HepG2 (cell line): Measurements from ENCODE around the gene HTR3C. TPM values are rescaled to one million over a fixed set of nuclear protein-coding genes. Genes with fewer than 3 reads are reported as not detected.
A peak's percentile ranks its signal among the peaks of the same experiment; 100 is the strongest.

Source experiments
- ATAC-seq: fragments of 200-7000 bp; cut with Tn5 transposase; 3 replicates; pipeline ENCODE4 v1.9.1; 2020; ENCODE audit warnings: mild to moderate bottlenecking, moderate library complexity
- BruUV-seq: library from RNA; stranded (reverse); fragments of 400-500 nt; replicated peaks from 2 replicates; lab custom pipeline; 2021; lab: Mats Ljungman, UMichigan
- CTCF ChIA-PET: fragments of 300-600 bp; formaldehyde crosslinking; extraction: SDS; loops from one replicate; lab custom pipeline; 2021; ENCODE audit warnings: low total read pairs, inconsistent platforms, low intra/inter-chr PET ratio; lab: Yijun Ruan, JAX
- POLR2A ChIA-PET: fragments of 350-600 bp; sonication (Branson Sonifier 250); formaldehyde crosslinking; loops from one replicate; lab custom pipeline; 2020; ENCODE audit warnings: antibody characterized with exemption, inconsistent platforms; lab: Yijun Ruan, JAX
- DNase-seq: peaks from one replicate; pipeline ENCODE4 v3.0.0-alpha.2; 2015; ENCODE audit warnings: low spot score
- FAIRE-seq: peaks from 3 replicates; lab custom pipeline; 2011; peaks lifted over from hg19 to GRCh38; lab: Jason Lieb, UNC
- H2AFZ ChIP-seq: one replicate; pipeline ENCODE4 v1.6.1; 2011; ENCODE audit warnings: low read length, inconsistent platforms
- H3K27ac ChIP-seq: fragments of 300-600 bp; 3 replicates; pipeline ENCODE4 v1.8.0; 2011; ENCODE audit warnings: mixed run types, mild to moderate bottlenecking, mixed read lengths, low read length, inconsistent platforms; ENCODE audit not compliant: insufficient read depth; ENCODE audit errors: extremely low read length
- H3K27me3 ChIP-seq, 2 experiments: fragments of 200-600 bp in 1 of 2; 2 replicates in 1 of 2; 3 replicates in 1 of 2; pipeline versions ENCODE4 v1.6.0 to v1.8.0; 2011; ENCODE audit warnings: low read length in 2 of 2, mild to moderate bottlenecking in 2 of 2, moderate library complexity in 2 of 2, inconsistent platforms in 1 of 2; ENCODE audit not compliant: insufficient read depth in 2 of 2, control insufficient read depth in 1 of 2
- H3K36me3 ChIP-seq, 2 experiments: fragments of 200-600 bp in 1 of 2; replicated peaks in 1 of 2; 2 replicates in 1 of 2; 3 replicates in 1 of 2; pipeline versions ENCODE4 v1.5.1 to v1.8.0; 2011; ENCODE audit warnings: low read length in 2 of 2, inconsistent platforms in 1 of 2; ENCODE audit not compliant: insufficient read depth in 2 of 2, control insufficient read depth in 1 of 2
- H3K4me1 ChIP-seq: 2 replicates; pipeline ENCODE4 v1.5.1; 2012; ENCODE audit warnings: low read length, inconsistent platforms; ENCODE audit not compliant: insufficient read depth
- H3K4me2 ChIP-seq: 2 replicates; pipeline ENCODE4 v1.6.0; 2011; ENCODE audit warnings: low read depth, low read length, inconsistent platforms
- H3K4me3 ChIP-seq, 3 experiments: fragments of 200-600 bp in 1 of 3; sonication (generic), shearing (Covaris generic) in 1 of 3; replicated peaks in 1 of 3; 2 replicates each; pipeline ENCODE4 v1.5.1; 2011 to 2016; ENCODE audit warnings: low read length in 3 of 3, inconsistent platforms in 2 of 3, low read depth in 2 of 3, mild to moderate bottlenecking in 2 of 3, control low read depth in 1 of 3, mixed read lengths in 1 of 3; ENCODE audit not compliant: insufficient read depth in 1 of 3
- H3K79me2 ChIP-seq: one replicate; pipeline ENCODE4 v1.6.1; 2011; ENCODE audit warnings: low read length, inconsistent platforms; ENCODE audit not compliant: insufficient read depth
- H3K9ac ChIP-seq: 2 replicates; pipeline ENCODE4 v1.6.0; 2011; ENCODE audit warnings: mild to moderate bottlenecking, low read depth, low read length, inconsistent platforms; ENCODE audit not compliant: insufficient read depth
- H3K9me3 ChIP-seq: 2 replicates; pipeline ENCODE4 v1.5.1; 2012; ENCODE audit warnings: mild to moderate bottlenecking, low read length
- H4K20me1 ChIP-seq: 2 replicates; pipeline ENCODE4 v1.6.0; 2011; ENCODE audit warnings: inconsistent platforms, mild to moderate bottlenecking, low read length, moderate library complexity; ENCODE audit not compliant: insufficient read depth
- CCAR2 ChIP-seq: fragments of 200-400 bp; formaldehyde crosslinking; optimal IDR thresholded peaks from 2 replicates; pipeline ENCODE3; 2018; ENCODE audit warnings: low read depth, mild to moderate bottlenecking, low read length, moderate library complexity
- ESRRA ChIP-seq: sonication (generic); formaldehyde crosslinking; IDR thresholded peaks from 2 replicates; pipeline ENCODE4 v1.5.1; 2020; ENCODE audit warnings: mild to moderate bottlenecking, low read depth, missing genetic modification reagents
- FIP1L1 ChIP-seq: fragments of 200-400 bp; formaldehyde crosslinking; IDR thresholded peaks from 2 replicates; pipeline ENCODE4 v1.6.1; 2018; ENCODE audit warnings: low read depth, mild to moderate bottlenecking, low read length, moderate library complexity, borderline replicate concordance; ENCODE audit not compliant: insufficient read depth
- FOSL1 ChIP-seq: sonication (generic); formaldehyde crosslinking; IDR thresholded peaks from 2 replicates; pipeline ENCODE4 v1.9.0; 2021; ENCODE audit warnings: missing genetic modification reagents, borderline replicate concordance
- FOSL2 ChIP-seq: sonication (generic); formaldehyde crosslinking; IDR thresholded peaks from 2 replicates; pipeline ENCODE4 v1.4.0; 2020; ENCODE audit warnings: missing genetic modification reagents
- JUND ChIP-seq: sonication (generic); formaldehyde crosslinking; IDR thresholded peaks from 2 replicates; pipeline ENCODE4 v1.8.0; 2022; ENCODE audit warnings: mild to moderate bottlenecking, missing genetic modification reagents
- ZBTB1 ChIP-seq: sonication (generic); formaldehyde crosslinking; IDR thresholded peaks from 2 replicates; pipeline ENCODE4 v1.4.0; 2020; ENCODE audit warnings: missing genetic modification reagents, borderline replicate concordance
- ZC3H4 ChIP-seq: sonication (generic); formaldehyde crosslinking; IDR thresholded peaks from 2 replicates; pipeline ENCODE4 v1.4.0; 2020; ENCODE audit warnings: missing genetic modification reagents, borderline replicate concordance
- ZNF441 ChIP-seq: sonication (generic); formaldehyde crosslinking; IDR thresholded peaks from 2 replicates; pipeline ENCODE4 v1.7.0; 2021; ENCODE audit warnings: missing genetic modification reagents, borderline replicate concordance
- ZNF614 ChIP-seq: IDR thresholded peaks from 2 replicates; pipeline ENCODE4 v1.6.1; 2018; ENCODE audit warnings: missing biosample characterization, missing genetic modification reagents, inconsistent platforms, borderline replicate concordance
- ZNF724P ChIP-seq: sonication (generic); formaldehyde crosslinking; IDR thresholded peaks from 2 replicates; pipeline ENCODE4 v1.8.0; 2022; ENCODE audit warnings: missing genetic modification reagents, borderline replicate concordance
- WGBS: methylation state at CpG from one replicate; pipeline ENCODE4 v1.1.6; 2017; ENCODE audit warnings: low lambda C conversion rate; 5-methylcytosine and 5-hydroxymethylcytosine counted together
- in situ Hi-C: cut with HindIII; loops from 2 replicates; pipeline ENCODE4 v1.10.0; 2017; ENCODE audit warnings: low pct_unique_long_range_greater_than_20kb; ENCODE audit not compliant: extremely low pct_ligation_motif_present
- intact Hi-C: fragments of 100-400 bp; cut with micrococcal nuclease; formaldehyde crosslinking; loops from one replicate; pipeline ENCODE4 v1.10.0; 2022; ENCODE audit not compliant: unreplicated experiment
- polyA plus RNA-seq, 8 experiments: library from polyadenylated mRNA; depleted of rRNA in 3 of 8; stranded (reverse) in 7 of 8; unstranded in 1 of 8; fragments of >200 nt; fragmentation: Illumina TruSeq in 4 of 8; extraction: Trizol in 4 of 8; gene quantifications; 2 replicates each; pipeline versions ENCODE4 v1.2.1 to v1.2.3, GENCODE V29; 2011 to 2016; ENCODE audit warnings: low read depth in 4 of 8, missing spikeins in 1 of 8, mixed read lengths in 1 of 8; ENCODE audit not compliant: insufficient read depth in 1 of 8
- total RNA-seq, 5 experiments: library from RNA; depleted of rRNA; stranded (reverse); fragments of >200 nt; fragmentation: Illumina TruSeq; extraction: Trizol; gene quantifications; 2 replicates each; pipeline ENCODE4 v1.2.3, GENCODE V29; 2016; ENCODE audit warnings: low read depth in 1 of 5
- TF ChIP-seq, protein P1 (sequence below): sonication (generic); formaldehyde crosslinking; IDR thresholded peaks from 2 replicates; pipeline ENCODE4 v1.4.0; 2020; ENCODE audit warnings: missing genetic modification reagents
- TF ChIP-seq, protein P2 (sequence below): sonication (generic); formaldehyde crosslinking; IDR thresholded peaks from 2 replicates; pipeline ENCODE4 v1.4.0; 2020; ENCODE audit warnings: missing genetic modification reagents

The HTR3C gene
- total and polyA plus RNA-seq, 2 of the 13 experiments (the other 11 are each of a cell fraction or from before 2014, with no cell fraction given): not detected

DNA sequence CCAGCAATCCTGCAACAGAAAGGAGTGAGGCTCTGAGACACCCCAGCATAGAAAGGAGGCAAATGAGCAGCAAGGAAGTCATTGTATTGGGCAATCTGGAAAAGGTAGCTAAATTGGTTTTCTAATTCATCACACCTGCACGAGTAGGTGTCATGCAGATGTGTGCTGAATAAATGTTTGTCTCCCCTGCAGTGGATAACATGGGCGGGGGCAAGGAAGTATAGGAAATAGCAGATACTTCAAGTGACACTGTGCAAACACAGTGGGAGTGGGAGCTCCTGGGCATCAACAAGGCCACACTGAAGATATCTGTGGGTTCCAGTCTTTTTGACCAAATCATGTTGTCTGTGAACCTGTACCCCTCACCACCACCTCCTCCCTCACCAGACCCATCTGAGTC is 29.6 kb downstream of the HTR3C start (continued):
- no peak for TF ChIP-seq ESRRA (CRISPR knock-in tag)
- TF ChIP-seq, protein P1, sequence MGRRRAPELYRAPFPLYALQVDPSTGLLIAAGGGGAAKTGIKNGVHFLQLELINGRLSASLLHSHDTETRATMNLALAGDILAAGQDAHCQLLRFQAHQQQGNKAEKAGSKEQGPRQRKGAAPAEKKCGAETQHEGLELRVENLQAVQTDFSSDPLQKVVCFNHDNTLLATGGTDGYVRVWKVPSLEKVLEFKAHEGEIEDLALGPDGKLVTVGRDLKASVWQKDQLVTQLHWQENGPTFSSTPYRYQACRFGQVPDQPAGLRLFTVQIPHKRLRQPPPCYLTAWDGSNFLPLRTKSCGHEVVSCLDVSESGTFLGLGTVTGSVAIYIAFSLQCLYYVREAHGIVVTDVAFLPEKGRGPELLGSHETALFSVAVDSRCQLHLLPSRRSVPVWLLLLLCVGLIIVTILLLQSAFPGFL (CRISPR knock-in tag): no peak
- TF ChIP-seq ZNF441 (CRISPR knock-in tag): no peak
- TF ChIP-seq CCAR2: no peak
- TF ChIP-seq FIP1L1: no peak
- no peak for TF ChIP-seq ZC3H4

DNA sequence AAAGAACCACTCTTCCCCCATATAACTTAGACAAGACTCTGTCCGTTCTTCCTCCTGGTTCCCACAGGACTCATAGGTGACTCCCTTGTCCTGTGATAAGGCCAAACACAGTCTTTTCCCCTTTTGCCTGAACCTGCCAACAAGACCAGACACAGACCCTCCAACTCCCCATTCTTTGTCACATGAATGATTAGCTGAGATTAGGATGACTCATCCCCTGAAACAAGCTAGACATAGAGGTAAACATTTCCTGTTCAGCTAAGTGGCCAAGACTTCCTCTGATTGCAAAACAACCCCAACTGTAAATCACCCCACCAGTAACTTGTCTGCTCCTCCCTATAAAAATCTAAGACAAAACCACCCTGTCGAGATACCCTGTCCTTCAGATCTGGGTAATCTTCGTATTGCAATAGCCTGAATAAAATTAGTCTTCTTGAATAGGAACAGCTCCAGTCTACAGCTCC is 32.6 kb downstream of the HTR3C start:
- H3K27me3 ChIP-seq: peaks cover 0 to 1% of the 10 kb centered on the region in 2 experiments; a peak in 1 of 5 replicates
- CTCF ChIA-PET: no interaction called here
- no peak overlapping the region for H2AFZ ChIP-seq
- no peaks in the 10 kb centered on the region for H3K4me1 ChIP-seq
- H3K4me3 ChIP-seq: no peak overlapping the region
- DNase-seq: no peak
- H3K4me2 ChIP-seq: no peak overlapping the region
- in situ Hi-C loops: no loop called here
- no peaks in the 10 kb centered on the region for H3K36me3 ChIP-seq
- no peak for FAIRE-seq
- H3K27ac ChIP-seq: no peak overlapping the region
- TF ChIP-seq JUND (CRISPR knock-in tag): peak; percentile 37; the same call in 1 of the 2 replicates
- no peak for TF ChIP-seq ZBTB1 (CRISPR knock-in tag)
- peak; percentile 19; the same call in 1 of the 2 replicates for TF ChIP-seq FOSL1
- peak; percentile 100 for TF ChIP-seq ZNF614
- TF ChIP-seq FOSL2 (CRISPR knock-in tag): peak; percentile 80
- TF ChIP-seq, protein P2, sequence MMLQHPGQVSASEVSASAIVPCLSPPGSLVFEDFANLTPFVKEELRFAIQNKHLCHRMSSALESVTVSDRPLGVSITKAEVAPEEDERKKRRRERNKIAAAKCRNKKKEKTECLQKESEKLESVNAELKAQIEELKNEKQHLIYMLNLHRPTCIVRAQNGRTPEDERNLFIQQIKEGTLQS: 0 out of 2 replicates have a peak, but pooled peaks have one; percentile 37
- TF ChIP-seq ZNF724P: no peak
- TF ChIP-seq, all 625 proteins: peak for 5
- BruUV-seq: no TSS peak
- ATAC-seq: no peak
- POLR2A ChIA-PET: no interaction called here
- no peaks in the 10 kb centered on the region for H4K20me1 ChIP-seq
- intact Hi-C loops: no loop called here
- peaks cover 9% of the 10 kb centered on the region for H3K9me3 ChIP-seq
- WGBS: 17% methylated on average over 3 of the region's 3 CpGs
- no peaks in the 10 kb centered on the region for H3K79me2 ChIP-seq
- H3K9ac ChIP-seq: no peak overlapping the region
